Germinal center (tissue), 1 donor: ENCODE data around the gene TBCE.

Source experiments
- DNase-seq: peaks from one replicate; pipeline ENCODE4 v3.0.0; 2012; ENCODE audit warnings: mixed read lengths, low spot score

Gene TBCE

GRCh38 chr1:235411489-235412486 is 44.6 kb downstream of the TBCE start:
- DNase-seq, result no peak

- DNase-seq, result peak; percentile 56
Observed at GRCh38 chr1:235415008-235415904, 48.0 kb downstream of the TBCE start.

- DNase-seq, result no peak
Observed at GRCh38 chr1:235416662-235417049, 49.4 kb downstream of the TBCE start.

DNA sequence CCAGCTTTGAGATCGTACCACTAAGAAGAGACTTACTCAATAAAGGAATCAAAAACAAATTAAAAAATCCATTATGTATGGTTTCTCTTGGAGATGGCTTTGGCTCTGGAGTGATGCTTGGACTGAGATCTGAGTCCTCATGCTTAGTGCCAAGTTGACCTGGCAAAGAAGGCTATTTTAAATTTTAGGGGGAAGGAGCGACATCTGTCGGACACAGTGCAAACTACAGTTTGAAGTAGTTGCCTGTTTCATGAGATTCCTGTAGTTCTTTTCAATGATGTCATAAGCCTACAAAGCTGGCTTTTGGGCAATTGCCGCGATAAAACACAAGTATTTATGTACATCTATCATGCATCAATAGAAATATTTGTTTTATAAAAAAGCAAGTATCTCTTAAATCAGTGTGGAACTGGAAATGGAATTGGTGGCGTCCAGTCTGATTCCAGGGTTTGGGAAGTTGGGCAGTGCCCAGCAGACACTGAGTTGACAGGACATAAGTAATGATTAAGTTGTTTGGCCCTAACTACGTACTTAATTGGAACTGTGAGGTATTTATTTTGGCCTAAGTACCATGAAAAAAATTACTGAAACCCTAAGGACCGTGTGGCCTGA is 50.0 kb downstream of the TBCE start:
- peak; percentile 76 for DNase-seq

DNA sequence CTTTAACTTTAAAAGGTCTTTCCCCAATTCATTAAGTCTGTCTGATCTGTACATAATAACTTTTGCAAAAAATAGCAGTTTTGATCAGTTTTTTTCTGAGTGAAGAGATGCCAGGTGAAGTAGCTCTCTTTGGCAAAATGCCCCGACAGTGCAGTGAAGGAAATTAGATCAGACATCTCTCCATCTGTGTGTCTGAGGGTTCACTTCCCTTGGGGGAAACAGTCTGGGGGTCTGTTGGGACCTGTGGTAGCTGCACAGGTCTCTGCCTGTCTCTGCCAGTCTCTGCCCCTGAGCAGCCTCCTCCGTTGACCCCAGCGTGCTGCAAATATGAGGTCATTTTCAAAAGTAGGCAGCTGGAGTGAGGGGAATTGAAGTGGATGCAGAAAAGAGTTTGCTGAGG is 54.5 kb downstream of the TBCE start:
- no peak for DNase-seq

GRCh38 chr1:235423214-235423652 is 56.0 kb downstream of the TBCE start:
- no peak for DNase-seq

DNA sequence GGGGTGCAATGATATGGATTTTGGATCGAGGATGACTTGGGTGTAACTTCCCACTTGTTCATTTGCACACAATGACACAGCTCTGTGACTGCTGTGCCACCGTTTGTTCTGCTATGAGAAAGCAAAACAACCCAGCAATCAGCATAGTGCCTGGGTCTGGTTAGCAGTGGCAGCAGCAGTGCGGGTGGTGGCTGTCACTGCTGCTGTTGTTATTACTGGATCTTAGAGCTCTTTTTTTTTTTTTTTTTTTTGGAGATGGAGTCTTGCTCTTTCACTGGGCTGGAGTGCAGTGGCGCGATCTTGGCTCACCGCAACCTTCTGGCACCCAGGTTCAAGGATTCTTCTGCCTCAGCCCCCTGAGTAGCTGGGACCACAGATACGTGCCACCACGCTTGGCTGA is 56.9 kb downstream of the TBCE start:
- no peak for DNase-seq

- no peak for DNase-seq
Observed at GRCh38 chr1:235425357-235425756, 58.1 kb downstream of the TBCE start.

DNA sequence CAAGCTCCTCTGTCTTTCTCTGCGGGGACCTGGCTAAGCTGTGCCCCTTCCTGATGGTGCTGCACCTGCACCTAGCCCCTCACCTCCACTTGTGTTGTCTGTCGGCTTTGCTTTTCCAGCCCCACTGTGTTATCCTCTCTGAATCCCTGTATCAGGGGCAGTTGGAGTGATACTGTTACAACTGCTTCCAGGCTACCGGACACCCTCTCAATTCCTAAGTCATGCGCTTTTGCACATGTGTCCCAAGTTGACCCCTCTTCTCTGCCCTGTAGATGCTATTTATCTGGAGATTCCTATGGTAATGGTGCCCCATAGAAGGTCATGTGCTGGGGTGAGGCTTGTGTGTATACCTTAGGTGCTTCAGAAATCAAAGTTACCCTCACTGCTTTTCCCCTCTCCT is 58.9 kb downstream of the TBCE start:
- DNase-seq, result no peak

GRCh38 chr1:235426680-235427079 is 59.5 kb downstream of the TBCE start:
- no peak for DNase-seq

GRCh38 chr1:235427447-235427846 is 60.2 kb downstream of the TBCE start:
- DNase-seq, result no peak

DNA sequence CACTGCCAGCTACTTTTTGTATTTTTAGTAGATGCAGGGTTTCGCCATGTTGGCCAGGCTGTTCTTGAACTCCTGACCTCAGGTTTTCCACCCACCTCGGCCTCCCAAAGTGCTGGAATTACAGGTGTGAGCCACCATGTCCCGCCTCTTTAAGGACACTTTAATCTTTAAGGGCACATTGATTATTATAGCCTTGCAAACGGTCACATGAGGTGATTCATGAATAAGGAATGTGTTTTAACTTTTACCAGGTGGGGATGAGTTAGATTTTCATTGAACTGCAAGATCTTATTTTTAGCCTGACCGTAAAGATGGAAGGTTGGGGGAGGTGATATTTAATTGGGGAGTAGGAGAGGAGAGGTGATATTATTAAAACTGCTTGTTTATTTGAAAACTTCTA is 61.9 kb downstream of the TBCE start:
- DNase-seq, result no peak

- DNase-seq, result no peak
Observed at GRCh38 chr1:235430991-235431390, 63.8 kb downstream of the TBCE start.

- no peak for DNase-seq
Observed at GRCh38 chr1:235434001-235434400, 66.8 kb downstream of the TBCE start.

GRCh38 chr1:235441159-235441685 is 74.0 kb downstream of the TBCE start:
- DNase-seq, result no peak

DNA sequence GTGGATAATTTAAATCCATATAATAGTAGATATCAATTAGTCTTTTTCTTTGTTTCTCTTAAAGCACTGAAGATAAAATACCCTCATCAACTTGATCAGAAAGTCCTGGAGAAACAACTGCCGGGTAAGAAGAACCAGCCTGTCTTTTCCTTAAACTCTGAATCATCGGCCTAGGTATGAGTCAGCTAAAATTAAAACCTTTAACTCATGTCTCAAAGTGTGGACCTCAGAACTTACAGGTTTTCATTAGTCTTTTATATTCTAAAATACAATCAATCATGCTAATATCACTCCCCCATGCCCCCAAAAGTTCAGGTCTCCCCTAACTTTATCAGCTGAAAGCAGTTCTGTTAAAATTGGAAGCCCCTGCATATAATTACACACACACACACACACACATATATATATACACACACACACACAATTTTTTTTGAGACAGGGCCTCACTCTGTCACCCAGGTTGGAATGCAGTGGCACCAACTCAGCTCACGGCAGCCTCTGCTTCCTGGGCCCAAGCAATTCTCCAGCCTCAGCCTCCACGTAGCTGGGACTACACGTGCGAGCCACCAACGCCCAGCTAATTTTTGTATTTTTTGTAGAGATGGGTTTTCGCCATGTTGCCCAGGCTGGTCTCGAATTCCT is 75.7 kb downstream of the TBCE start:
- DNase-seq, result no peak

- no peak for DNase-seq
Observed at GRCh38 chr1:235448616-235449015, 81.4 kb downstream of the TBCE start.

- no peak for DNase-seq
Observed at GRCh38 chr1:235450433-235450832, 83.2 kb downstream of the TBCE start.

GRCh38 chr1:235450886-235451483 is 83.8 kb downstream of the TBCE start:
- DNase-seq, result no peak

GRCh38 chr1:235454021-235454420 is 86.8 kb downstream of the TBCE start:
- DNase-seq, result no peak

- DNase-seq, result no peak
Observed at GRCh38 chr1:235455097-235455496, 87.9 kb downstream of the TBCE start.
